ENCODE results near the gene CTDSPL2. TPM values are rescaled to one million over a fixed set of nuclear protein-coding genes. Genes with fewer than 3 reads are reported as not detected.

CTDSPL2 gene
- total RNA-seq, 4 donors from 2014 or later, result 52.0 to 84.8 (median 62.8) TPM

GRCh38 chr15:44468709-44469385 lies 41.4 kb downstream of the CTDSPL2 start:
- Histone ChIP-seq H3K9me3 (no peaks in the 10 kb centered on the region), H3K27ac (no peak overlapping the region), H3K36me3 (peaks cover 0 to 7% (median 0%) of the 10 kb centered on the region in 4 donors), H3K4me1 (no peaks in the 10 kb centered on the region), H3K4me3 (no peak overlapping the region), H3K27me3 (no peaks in the 10 kb centered on the region)
- intact Hi-C loops (cut with DNase I; ENCODE audit: low total_unique reads) (no loop called here), in situ Hi-C loops (cut with MboI; ENCODE audit: low pct_ligation_motif_present in 1 of 4, low pct_unique_long_range_greater_than_20kb in 1 of 4, low sequenced_read_pairs in 3 of 4) (no loop called here)
- TF ChIP-seq CTCF (IDR thresholded peaks at IDR 0.05) (no peak), POLR2AphosphoS5 (IDR thresholded peaks at IDR 0.05) (no peak), POLR2A (IDR thresholded peaks at IDR 0.05) (no peak), EP300 (IDR thresholded peaks at IDR 0.05; ENCODE audit: low read depth) (no peak)
- no peak for DNase-seq
- WGBS, 2 donors (ENCODE audit: low coverage in 1 of 2), result 64 to 74% methylated on average over 3 of the region's 3 CpGs

GRCh38 chr15:44471885-44472455 lies 44.5 kb downstream of the CTDSPL2 start:
- WGBS, 2 donors (ENCODE audit: low coverage in 1 of 2), result 96 to 97% methylated on average over 2 of the region's 2 CpGs
- in situ Hi-C loops (cut with MboI; ENCODE audit: low pct_ligation_motif_present in 1 of 4, low pct_unique_long_range_greater_than_20kb in 1 of 4, low sequenced_read_pairs in 3 of 4), result no loop called here

GRCh38 chr15:44479343-44479742 lies 51.9 kb downstream of the CTDSPL2 start:
- WGBS, 2 donors (ENCODE audit: low coverage in 1 of 2), result 92 to 95% methylated on average over 2 of the region's 2 CpGs
- Histone ChIP-seq H3K36me3 (peaks cover 0 to under 1% (median 0%) of the 10 kb centered on the region in 4 donors), H3K9me3 (no peaks in the 10 kb centered on the region), H3K27ac (no peak overlapping the region), H3K4me1 (no peaks in the 10 kb centered on the region), H3K4me3 (no peak overlapping the region), H3K27me3 (no peaks in the 10 kb centered on the region)
- intact Hi-C loops (cut with DNase I; ENCODE audit: low total_unique reads) (no loop called here), in situ Hi-C loops (cut with MboI; ENCODE audit: low pct_ligation_motif_present in 1 of 4, low pct_unique_long_range_greater_than_20kb in 1 of 4, low sequenced_read_pairs in 3 of 4) (no loop called here)
- DNase-seq, result no peak
- TF ChIP-seq EP300 (IDR thresholded peaks at IDR 0.05; ENCODE audit: low read depth), result no peak

More at GRCh38 chr15:44471885-44472455, 44.5 kb downstream of the CTDSPL2 start:
- no peaks in the 10 kb centered on the region for H3K9me3 ChIP-seq
- H3K27ac ChIP-seq, result no peak overlapping the region
- no peak for DNase-seq
- H3K4me1 ChIP-seq, result no peaks in the 10 kb centered on the region
- no peaks in the 10 kb centered on the region for H3K27me3 ChIP-seq
- no peak for TF ChIP-seq CTCF (IDR thresholded peaks at IDR 0.05)
- TF ChIP-seq EP300 (IDR thresholded peaks at IDR 0.05; ENCODE audit: low read depth), result no peak
- no peak for TF ChIP-seq POLR2AphosphoS5 (IDR thresholded peaks at IDR 0.05)
- TF ChIP-seq POLR2A (IDR thresholded peaks at IDR 0.05), result no peak
- peaks cover 0 to 7% (median 0%) of the 10 kb centered on the region in 4 donors for H3K36me3 ChIP-seq
- H3K4me3 ChIP-seq, result no peak overlapping the region
- intact Hi-C loops (cut with DNase I; ENCODE audit: low total_unique reads), result no loop called here

GRCh38 chr15:44482090-44482489 lies 54.7 kb downstream of the CTDSPL2 start:
- no peak for TF ChIP-seq CTCF (IDR thresholded peaks at IDR 0.05)
- no peak for TF ChIP-seq POLR2AphosphoS5 (IDR thresholded peaks at IDR 0.05)
- no peak for TF ChIP-seq POLR2A (IDR thresholded peaks at IDR 0.05)
- no peak for TF ChIP-seq EP300 (IDR thresholded peaks at IDR 0.05; ENCODE audit: low read depth)
- H3K9me3 ChIP-seq, result no peaks in the 10 kb centered on the region
- in situ Hi-C loops (cut with MboI; ENCODE audit: low pct_ligation_motif_present in 1 of 4, low pct_unique_long_range_greater_than_20kb in 1 of 4, low sequenced_read_pairs in 3 of 4), result no loop called here
- H3K36me3 ChIP-seq, result peaks cover 0 to 20% (median 5%) of the 10 kb centered on the region in 4 donors
- DNase-seq, result no peak
- H3K27ac ChIP-seq, result no peak overlapping the region
- H3K4me3 ChIP-seq, result no peak overlapping the region
- 70 to 94% methylated on average over 2 of the region's 2 CpGs for WGBS, 2 donors (ENCODE audit: low coverage in 1 of 2)
- H3K27me3 ChIP-seq, result no peaks in the 10 kb centered on the region
- no peaks in the 10 kb centered on the region for H3K4me1 ChIP-seq
- intact Hi-C loops (cut with DNase I; ENCODE audit: low total_unique reads), result no loop called here

Data from transverse colon (tissue), 4 donors.